ENCODE data around the gene BBC3. TPM values are rescaled to one million over a fixed set of nuclear protein-coding genes. Genes with fewer than 3 reads are reported as not detected.

Gene BBC3
- total RNA-seq, 1 experiment from 2014 or later, result 9.8 TPM

DNA sequence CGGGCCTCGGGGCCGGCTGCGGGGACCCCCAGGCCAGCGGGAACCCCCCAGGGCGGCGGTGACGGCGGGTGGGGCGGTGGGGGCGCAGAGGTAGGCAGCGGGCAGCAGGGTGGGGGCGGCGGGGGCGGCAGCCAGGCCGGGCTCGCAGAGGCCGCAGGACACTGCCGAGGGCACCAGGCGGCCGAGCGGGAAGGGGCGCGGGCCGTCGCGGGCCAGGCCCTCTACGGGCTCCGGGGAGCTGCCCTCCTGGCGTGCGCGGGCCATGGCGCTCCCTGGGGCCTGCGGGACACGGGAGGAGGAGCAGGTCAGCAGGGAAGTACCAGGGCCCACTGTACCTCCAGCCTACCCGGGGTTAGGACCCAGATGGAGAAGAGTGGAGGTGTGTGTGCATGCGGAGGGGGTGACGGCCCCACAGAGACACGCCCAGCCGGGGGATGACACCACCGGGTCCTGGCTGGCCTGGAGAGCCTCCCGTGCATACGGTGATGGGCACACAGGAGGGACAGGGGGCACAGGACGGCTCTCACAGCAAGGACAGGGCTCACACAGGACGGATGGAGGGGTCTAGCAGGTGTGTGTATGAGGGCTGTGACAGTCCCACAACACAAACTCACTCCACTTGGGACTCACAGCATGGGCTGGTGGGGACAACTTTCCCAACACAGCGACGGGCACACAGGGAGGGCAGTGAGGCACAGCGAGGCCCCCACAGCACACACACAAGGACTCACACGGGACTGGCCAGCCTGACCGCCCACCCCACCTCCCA lies 2.6 kb downstream of the BBC3 start:
- DNase-seq, result peak; percentile 67
- BruUV-seq (replicated peaks), result no TSS peak
- Mint-ChIP-seq H3K36me3 (ENCODE audit: insufficient read depth, unreplicated experiment) (peaks cover 24% of the 10 kb centered on the region), H3K4me1 (ENCODE audit: low read depth, unreplicated experiment) (peaks cover 19% of the 10 kb centered on the region), H3K27ac (ENCODE audit: unreplicated experiment) (peak overlapping the region; percentile 94), H3K27me3 (ENCODE audit: unreplicated experiment) (no peaks in the 10 kb centered on the region), H3K9me3 (ENCODE audit: low read depth, unreplicated experiment) (no peaks in the 10 kb centered on the region), H3K4me3 (ENCODE audit: low read depth, unreplicated experiment) (no peak overlapping the region)
- CTCF ChIA-PET, result interaction anchor here (0.6 to 1.8 kb wide), 4 partner anchors 9 to 28 kb away, joined by 4 to 8 read pairs (median 6); partner anchors contain the start of gene CCDC9
- intact Hi-C loops (cut with micrococcal nuclease; ENCODE audit: unreplicated experiment), result no loop called here
- TF ChIP-seq, protein P1, sequence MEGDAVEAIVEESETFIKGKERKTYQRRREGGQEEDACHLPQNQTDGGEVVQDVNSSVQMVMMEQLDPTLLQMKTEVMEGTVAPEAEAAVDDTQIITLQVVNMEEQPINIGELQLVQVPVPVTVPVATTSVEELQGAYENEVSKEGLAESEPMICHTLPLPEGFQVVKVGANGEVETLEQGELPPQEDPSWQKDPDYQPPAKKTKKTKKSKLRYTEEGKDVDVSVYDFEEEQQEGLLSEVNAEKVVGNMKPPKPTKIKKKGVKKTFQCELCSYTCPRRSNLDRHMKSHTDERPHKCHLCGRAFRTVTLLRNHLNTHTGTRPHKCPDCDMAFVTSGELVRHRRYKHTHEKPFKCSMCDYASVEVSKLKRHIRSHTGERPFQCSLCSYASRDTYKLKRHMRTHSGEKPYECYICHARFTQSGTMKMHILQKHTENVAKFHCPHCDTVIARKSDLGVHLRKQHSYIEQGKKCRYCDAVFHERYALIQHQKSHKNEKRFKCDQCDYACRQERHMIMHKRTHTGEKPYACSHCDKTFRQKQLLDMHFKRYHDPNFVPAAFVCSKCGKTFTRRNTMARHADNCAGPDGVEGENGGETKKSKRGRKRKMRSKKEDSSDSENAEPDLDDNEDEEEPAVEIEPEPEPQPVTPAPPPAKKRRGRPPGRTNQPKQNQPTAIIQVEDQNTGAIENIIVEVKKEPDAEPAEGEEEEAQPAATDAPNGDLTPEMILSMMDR (IDR thresholded peaks at IDR 0.05; ENCODE audit: unreplicated experiment), result no peak

DNA sequence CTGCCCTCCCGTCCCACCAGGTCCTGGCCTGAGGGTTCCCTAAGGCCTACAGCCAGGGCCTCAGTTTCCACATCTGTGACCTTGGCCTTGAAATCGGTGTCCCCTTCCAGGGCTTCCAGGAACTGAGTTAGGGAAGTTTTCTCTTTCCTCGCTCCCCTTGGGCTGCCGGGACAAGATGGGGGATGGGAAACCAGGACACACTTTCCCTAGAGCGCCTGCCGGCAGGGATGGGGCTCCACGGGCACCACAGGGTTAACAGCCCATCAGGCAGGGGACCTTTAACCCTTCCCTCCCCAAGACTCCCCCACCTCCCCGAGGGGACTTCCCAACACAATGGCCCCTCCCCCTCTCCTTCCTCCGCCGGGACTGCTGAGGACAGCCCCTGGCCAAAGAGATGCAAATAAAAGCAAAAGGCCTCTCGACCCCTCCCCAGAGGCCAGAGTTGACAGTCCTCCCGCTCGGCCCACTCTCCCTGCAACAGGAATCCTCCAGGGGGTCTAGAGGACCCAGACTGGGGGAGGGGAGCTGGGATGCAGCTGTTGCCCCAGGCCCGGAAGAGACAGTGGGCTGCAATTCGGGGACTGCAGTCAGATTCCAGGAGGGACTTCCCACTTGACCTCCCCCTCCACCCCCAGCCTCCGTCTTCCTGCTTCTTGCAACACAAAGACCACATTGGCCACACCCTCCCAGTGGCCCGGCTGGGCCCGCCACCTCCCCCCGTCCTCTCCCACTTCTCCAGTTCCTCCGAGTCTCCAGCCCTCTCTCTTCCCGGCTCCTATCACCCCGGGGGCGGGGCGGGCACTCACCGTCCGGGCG lies 3.4 kb downstream of the BBC3 start:
- CTCF ChIA-PET, result interaction anchor here (0.6 to 2.0 kb wide), 5 partner anchors 9 to 18 kb away, joined by 4 to 26 read pairs (median 7); no protein-coding TSS in a partner anchor
- Mint-ChIP-seq H3K4me3 (ENCODE audit: low read depth, unreplicated experiment) (no peak overlapping the region), H3K27ac (ENCODE audit: unreplicated experiment) (peak overlapping the region; percentile 94), H3K9me3 (ENCODE audit: low read depth, unreplicated experiment) (no peaks in the 10 kb centered on the region), H3K36me3 (ENCODE audit: insufficient read depth, unreplicated experiment) (peaks cover 24% of the 10 kb centered on the region), H3K27me3 (ENCODE audit: unreplicated experiment) (no peaks in the 10 kb centered on the region), H3K4me1 (ENCODE audit: low read depth, unreplicated experiment) (peaks cover 12% of the 10 kb centered on the region)
- no TSS peak for BruUV-seq (replicated peaks)
- peak; percentile 94 for DNase-seq
- TF ChIP-seq, protein P1 (IDR thresholded peaks at IDR 0.05; ENCODE audit: unreplicated experiment), result no peak
- intact Hi-C loops (cut with micrococcal nuclease; ENCODE audit: unreplicated experiment), result no loop called here

DNA sequence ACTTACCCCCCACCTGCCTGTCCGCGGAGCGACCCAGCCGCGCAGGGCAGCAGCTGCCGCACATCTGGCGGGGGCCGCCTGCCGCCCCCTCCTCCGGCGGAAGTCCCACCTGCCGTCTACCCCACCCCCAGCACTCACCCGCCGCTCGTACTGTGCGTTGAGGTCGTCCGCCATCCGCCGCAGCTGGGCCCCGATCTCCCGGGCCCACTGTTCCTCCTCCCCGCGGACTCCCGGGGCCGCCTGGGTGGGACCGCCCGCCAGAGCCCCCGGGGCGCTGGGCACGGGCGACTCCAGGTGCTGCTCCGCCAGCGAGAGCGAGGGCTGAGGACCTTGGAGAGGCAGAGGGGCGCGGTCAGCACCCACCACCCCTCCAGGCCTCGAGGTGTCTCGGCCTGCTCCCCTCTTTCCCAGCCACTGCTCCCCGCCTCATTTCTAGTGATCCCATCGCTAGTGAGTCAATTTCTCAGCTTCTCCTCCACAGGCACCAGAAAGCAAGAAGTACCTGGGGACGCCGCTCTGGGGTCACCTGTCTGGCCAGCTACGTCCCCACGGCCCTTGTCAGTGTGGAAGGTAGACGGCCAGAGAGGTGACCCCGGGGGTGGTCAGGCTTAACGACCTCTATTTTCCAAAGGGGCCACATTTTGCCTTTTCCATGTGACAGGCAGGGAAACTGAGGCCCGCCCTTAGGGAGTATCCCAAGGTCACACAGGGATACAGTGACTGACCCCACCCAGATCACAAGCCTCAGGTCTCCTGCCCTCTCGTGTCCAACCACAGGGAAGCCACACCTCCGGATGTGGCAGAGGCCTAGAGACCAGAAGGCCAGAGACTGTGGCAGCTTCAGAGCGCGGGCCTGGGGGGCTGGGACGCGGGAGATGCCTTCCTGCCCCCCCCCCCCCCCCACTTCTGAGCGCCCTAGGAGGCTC lies 4.3 kb downstream of the BBC3 start:
- TSS peak; percentile 85 for BruUV-seq (replicated peaks)
- peak; percentile 72 for DNase-seq
- intact Hi-C loops (cut with micrococcal nuclease; ENCODE audit: unreplicated experiment), result no loop called here
- CTCF ChIA-PET, result interaction anchor here (0.5 to 2.0 kb wide), 6 partner anchors 11 to 201 kb away, joined by 4 to 31 read pairs (median 7); no protein-coding TSS in a partner anchor
- TF ChIP-seq, protein P1 (IDR thresholded peaks at IDR 0.05; ENCODE audit: unreplicated experiment), result peak; percentile 11
- peaks cover 4% of the 10 kb centered on the region for H3K4me1 Mint-ChIP-seq (ENCODE audit: low read depth, unreplicated experiment)
- H3K36me3 Mint-ChIP-seq (ENCODE audit: insufficient read depth, unreplicated experiment), result peaks cover 25% of the 10 kb centered on the region
- H3K9me3 Mint-ChIP-seq (ENCODE audit: low read depth, unreplicated experiment), result no peaks in the 10 kb centered on the region
- no peaks in the 10 kb centered on the region for H3K27me3 Mint-ChIP-seq (ENCODE audit: unreplicated experiment)
- H3K27ac Mint-ChIP-seq (ENCODE audit: unreplicated experiment), result peak overlapping the region; percentile 94
- H3K4me3 Mint-ChIP-seq (ENCODE audit: low read depth, unreplicated experiment), result no peak overlapping the region
